Endothelial cell of coronary artery (primary cell): ENCODE measurements around the gene FAM162A. TPM values are rescaled to one million over a fixed set of nuclear protein-coding genes. Genes with fewer than 3 reads are reported as not detected.

Experiments used
- total RNA-seq: library from RNA; depleted of rRNA; stranded (reverse); fragments of >200 nt; gene quantifications from 2 replicates; pipeline ENCODE4 v1.2.3, GENCODE V29; 2014

FAM162A gene, protein sequence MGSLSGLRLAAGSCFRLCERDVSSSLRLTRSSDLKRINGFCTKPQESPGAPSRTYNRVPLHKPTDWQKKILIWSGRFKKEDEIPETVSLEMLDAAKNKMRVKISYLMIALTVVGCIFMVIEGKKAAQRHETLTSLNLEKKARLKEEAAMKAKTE
- total RNA-seq: 15.0 and 26.7 TPM in 2 replicates

DNA sequence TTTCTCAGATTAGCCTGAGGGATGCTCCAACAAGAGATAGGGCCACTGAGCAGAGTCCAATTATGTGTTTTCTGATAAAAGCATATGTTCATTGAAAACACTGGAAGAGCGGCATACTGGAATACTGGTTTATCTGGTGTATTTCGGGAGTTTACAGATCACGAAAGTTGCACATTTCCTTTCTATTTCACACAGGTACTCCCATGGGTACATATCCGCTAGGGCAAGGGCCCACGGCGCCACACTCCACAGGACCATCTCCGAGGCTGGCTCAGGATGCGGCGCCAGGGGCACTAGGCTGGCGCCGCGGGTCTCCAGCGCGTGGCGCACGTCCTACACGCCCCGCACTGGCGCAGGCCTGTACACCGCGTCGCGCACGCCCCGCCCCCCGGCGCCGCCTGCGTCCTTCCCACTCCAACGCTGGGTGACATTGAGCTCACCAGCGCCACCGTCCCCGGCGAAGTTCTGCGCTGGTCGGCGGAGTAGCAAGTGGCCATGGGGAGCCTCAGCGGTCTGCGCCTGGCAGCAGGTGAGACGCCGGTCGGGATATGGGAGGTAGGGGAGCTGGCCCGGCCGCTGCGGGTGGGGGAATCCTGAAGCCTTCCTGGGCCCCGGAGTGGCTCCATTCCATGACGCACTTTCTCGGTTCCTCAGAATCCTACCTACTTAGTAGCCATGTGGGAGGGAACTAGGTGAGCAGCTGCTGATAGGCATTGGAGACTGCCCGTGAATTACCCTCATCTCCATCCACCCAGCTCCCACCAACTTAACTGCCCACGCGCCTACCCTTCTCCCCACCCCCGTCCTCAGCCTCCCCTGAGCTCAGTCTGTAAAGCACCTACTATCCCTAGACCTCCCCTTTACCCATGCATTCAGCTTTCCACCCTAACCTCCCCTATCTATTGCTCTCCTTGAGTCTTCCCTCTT lies at the start of gene FAM162A:
Gene FAM162A (plus strand): TSS at position 412 of the 927 bp plus-strand sequence. CDS start 84 bp downstream, at position 496.

DNA sequence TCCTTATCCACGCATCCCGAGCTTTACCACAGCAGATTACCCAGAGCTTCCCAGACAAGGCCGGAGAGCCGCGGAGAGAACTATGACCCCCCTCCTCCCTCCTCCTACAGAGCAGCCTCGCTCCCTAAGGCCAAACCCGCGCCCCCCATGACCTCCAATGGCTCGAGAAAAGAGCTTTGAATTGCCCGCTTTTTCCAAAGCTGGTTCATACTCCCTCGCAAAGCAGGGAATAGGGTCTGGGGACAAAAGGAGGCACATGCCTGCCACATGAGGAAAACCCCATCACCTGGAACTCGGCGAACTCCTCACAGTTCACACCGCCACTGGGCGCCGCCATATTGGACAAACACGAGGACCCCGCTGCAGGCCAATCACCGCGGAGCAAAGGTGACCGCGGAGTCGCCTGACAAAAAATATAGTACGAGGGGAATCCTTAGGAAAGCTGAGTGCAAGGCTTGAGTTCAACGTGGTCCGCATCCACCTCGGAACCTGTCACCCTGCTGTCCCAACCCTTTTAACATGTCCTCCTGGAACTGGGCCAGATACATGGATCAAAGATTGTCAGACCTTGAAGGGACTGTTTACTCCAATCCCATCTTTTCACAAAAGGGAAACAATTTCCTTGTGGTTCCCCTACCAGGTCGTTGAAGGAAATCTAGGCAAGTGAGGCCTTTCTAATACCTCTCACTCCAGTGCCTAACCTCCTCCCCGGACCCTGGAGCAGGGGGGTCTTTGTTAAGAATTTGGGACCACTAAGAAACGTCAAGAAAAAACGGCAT lies 905 bp upstream of the FAM162A start, which contains the start of gene MIX23:
Gene MIX23 (minus strand): TSS at position 344 of the 779 bp plus-strand sequence. CDS start 7 bp downstream, at position 337.

DNA sequence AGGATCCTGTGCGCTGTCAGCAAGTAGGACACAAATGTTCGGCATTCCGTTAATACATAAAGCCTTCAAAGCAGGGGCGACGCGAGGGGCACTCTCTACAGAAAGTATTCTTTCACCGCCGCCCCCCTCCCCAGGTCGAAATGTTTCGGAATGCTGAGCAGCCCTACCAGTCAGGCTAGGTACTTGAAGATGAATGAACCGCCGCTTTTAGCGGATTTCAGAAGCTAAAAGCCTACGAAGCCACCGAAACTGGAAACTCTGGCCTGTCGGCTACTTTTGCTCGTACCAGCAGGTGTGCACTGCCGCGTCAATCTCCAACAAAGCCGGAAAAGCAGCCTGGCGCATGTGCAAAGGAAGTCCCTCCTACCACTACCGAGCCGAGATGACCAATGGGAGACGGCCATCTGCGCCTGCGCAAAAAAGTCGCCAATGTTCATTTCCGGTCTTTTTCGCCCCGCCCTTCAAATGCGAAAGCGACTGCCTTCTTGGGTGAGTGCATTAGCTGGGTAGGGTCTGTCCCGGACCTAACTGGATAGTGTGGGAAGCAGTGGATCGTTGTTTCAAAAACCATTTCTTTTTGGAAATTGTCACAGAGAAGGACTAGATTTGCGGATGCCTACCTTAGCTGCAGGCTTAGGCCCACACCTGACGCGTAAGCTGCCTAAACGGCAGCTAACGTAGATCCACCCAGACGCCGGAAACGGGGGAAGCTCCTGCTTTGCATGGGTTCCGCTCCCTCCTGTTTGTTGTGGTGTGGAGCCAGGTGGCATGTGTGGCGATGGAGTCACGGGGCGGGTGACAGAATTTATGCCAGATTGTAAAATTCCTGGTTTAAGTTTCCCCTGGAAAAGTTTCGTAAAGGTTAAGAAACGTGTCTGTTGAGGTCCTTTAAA lies 32.0 kb downstream of the FAM162A start, which contains the start of gene WDR5B:
Gene WDR5B (minus strand): TSS at position 301 of the 893 bp plus-strand sequence. CDS start 534 bp downstream, outside the sequence.

Other genes starting within 250 kb of the FAM162A start
- not detected in 2 replicates for gene CASR, start 200.5 kb upstream of the FAM162A start, total RNA-seq
- 0.66 TPM in 1 of 2 replicates, not detected in the other for gene CSTA, start 58.9 kb upstream of the FAM162A start, total RNA-seq
- gene MIX23, start 951 bp upstream of the FAM162A start, total RNA-seq: 34.1 and 36.2 TPM in 2 replicates
- 3.2 and 3.9 TPM in 2 replicates for gene WDR5B, start 31.9 kb downstream of the FAM162A start, total RNA-seq
- 30.1 and 39.9 TPM in 2 replicates for gene KPNA1, start 130.8 kb downstream of the FAM162A start, total RNA-seq
- gene PARP9, start 180.1 kb downstream of the FAM162A start, total RNA-seq: 9.9 and 17.1 TPM in 2 replicates
- 8.2 and 13.9 TPM in 2 replicates for gene DTX3L, start 180.2 kb downstream of the FAM162A start, total RNA-seq
- 0.18 and 0.19 TPM in 2 replicates for gene PARP15, start 193.5 kb downstream of the FAM162A start, total RNA-seq